Activated CD8-positive, alpha-beta memory T cell treated with anti-CD3 and anti-CD28 coated beads for 36 hours (primary cell): ENCODE data around the gene YIPF6. TPM values are rescaled to one million over a fixed set of nuclear protein-coding genes. Genes with fewer than 3 reads are reported as not detected.
"Not testable (repeated sequence)": the region's sequence is repeated elsewhere in the genome, so short reads cannot be mapped to it uniquely, and the experiment has no call there.

Experiments used
- CTCF ChIA-PET: fragments of 350-600 bp; sonication (Branson Sonifier 250); formaldehyde crosslinking; loops from one replicate; lab custom pipeline; 2021; ENCODE audit warnings: antibody characterized with exemption; lab: Charles Lee
- POLR2A ChIA-PET: fragments of 350-600 bp; sonication (Branson Sonifier 250); formaldehyde crosslinking; loops from one replicate; lab custom pipeline; 2021; ENCODE audit warnings: antibody characterized with exemption; lab: Charles Lee
- total RNA-seq, 2 experiments: library from RNA; stranded (reverse); gene quantifications; one replicate each; pipeline ENCODE4 v1.2.3, GENCODE V29; 2021

The YIPF6 gene
- total RNA-seq, 2 experiments from 2014 or later: 17.3 to 20.1 TPM

GRCh38 chrX:68499543-68500504, 973 bp downstream of the YIPF6 start:
- CTCF ChIA-PET: no interaction called here
- POLR2A ChIA-PET: no interaction called here

- ChIA-PET POLR2A (no interaction called here), CTCF (interaction anchor here (0.6 kb wide), 1 partner anchor 171 kb away, joined by 4 read pairs; no protein-coding TSS in a partner anchor)
Measured at GRCh38 chrX:68503836-68504636, 5.2 kb downstream of the YIPF6 start.

GRCh38 chrX:68506649-68507048, 7.8 kb downstream of the YIPF6 start:
- CTCF ChIA-PET: no interaction called here
- POLR2A ChIA-PET: no interaction called here

GRCh38 chrX:68508799-68509198, 9.9 kb downstream of the YIPF6 start:
- ChIA-PET CTCF (interaction anchor here (0.5 kb wide), 1 partner anchor 11 kb away, joined by 3 read pairs; no protein-coding TSS in a partner anchor), POLR2A (no interaction called here)

GRCh38 chrX:68511255-68511654, 12.4 kb downstream of the YIPF6 start:
- CTCF ChIA-PET: no interaction called here
- POLR2A ChIA-PET: no interaction called here

- POLR2A ChIA-PET, CTCF ChIA-PET: not testable (repeated sequence)
Measured at GRCh38 chrX:68524680-68525079, 25.8 kb downstream of the YIPF6 start.

GRCh38 chrX:68532831-68533533, 34.1 kb downstream of the YIPF6 start:
- POLR2A ChIA-PET: no interaction called here
- CTCF ChIA-PET: no interaction called here

- ChIA-PET POLR2A (no interaction called here), CTCF (no interaction called here)
Measured at GRCh38 chrX:68533656-68534055, 34.8 kb downstream of the YIPF6 start.

GRCh38 chrX:68534691-68535090, 35.8 kb downstream of the YIPF6 start:
- CTCF ChIA-PET: no interaction called here
- POLR2A ChIA-PET: no interaction called here

- CTCF ChIA-PET: no interaction called here
- POLR2A ChIA-PET: no interaction called here
Measured at GRCh38 chrX:68536429-68536828, 37.6 kb downstream of the YIPF6 start.

GRCh38 chrX:68536884-68537283, 38.0 kb downstream of the YIPF6 start:
- POLR2A ChIA-PET: no interaction called here
- CTCF ChIA-PET: no interaction called here

- ChIA-PET POLR2A (no interaction called here), CTCF (no interaction called here)
Measured at GRCh38 chrX:68550193-68550592, 51.3 kb downstream of the YIPF6 start.

GRCh38 chrX:68556036-68556435, 57.2 kb downstream of the YIPF6 start:
- ChIA-PET POLR2A (no interaction called here), CTCF (no interaction called here)

- POLR2A ChIA-PET, CTCF ChIA-PET: not testable (repeated sequence)
Measured at GRCh38 chrX:68557126-68557525, 58.3 kb downstream of the YIPF6 start.

- POLR2A ChIA-PET, CTCF ChIA-PET: not testable (repeated sequence)
Measured at GRCh38 chrX:68559905-68560304, 61.1 kb downstream of the YIPF6 start.

GRCh38 chrX:68568136-68568535, 69.3 kb downstream of the YIPF6 start:
- CTCF ChIA-PET: no interaction called here

GRCh38 chrX:68570598-68570997, 71.7 kb downstream of the YIPF6 start:
- CTCF ChIA-PET: no interaction called here
- POLR2A ChIA-PET: no interaction called here

More at GRCh38 chrX:68568136-68568535, 69.3 kb downstream of the YIPF6 start:
- POLR2A ChIA-PET: no interaction called here

- CTCF ChIA-PET: no interaction called here
Measured at GRCh38 chrX:68571292-68571609, 72.4 kb downstream of the YIPF6 start.

GRCh38 chrX:68571610-68572311, 72.9 kb downstream of the YIPF6 start:
- CTCF ChIA-PET: no interaction called here

More at GRCh38 chrX:68571292-68571609, 72.4 kb downstream of the YIPF6 start:
- POLR2A ChIA-PET: no interaction called here

More at GRCh38 chrX:68571610-68572311, 72.9 kb downstream of the YIPF6 start:
- POLR2A ChIA-PET: no interaction called here
